ENCODE measurements around the gene MIER2.
"Not testable (repeated sequence)": the region's sequence is repeated elsewhere in the genome, so short reads cannot be mapped to it uniquely, and the experiment has no call there.

The MIER2 gene

DNA sequence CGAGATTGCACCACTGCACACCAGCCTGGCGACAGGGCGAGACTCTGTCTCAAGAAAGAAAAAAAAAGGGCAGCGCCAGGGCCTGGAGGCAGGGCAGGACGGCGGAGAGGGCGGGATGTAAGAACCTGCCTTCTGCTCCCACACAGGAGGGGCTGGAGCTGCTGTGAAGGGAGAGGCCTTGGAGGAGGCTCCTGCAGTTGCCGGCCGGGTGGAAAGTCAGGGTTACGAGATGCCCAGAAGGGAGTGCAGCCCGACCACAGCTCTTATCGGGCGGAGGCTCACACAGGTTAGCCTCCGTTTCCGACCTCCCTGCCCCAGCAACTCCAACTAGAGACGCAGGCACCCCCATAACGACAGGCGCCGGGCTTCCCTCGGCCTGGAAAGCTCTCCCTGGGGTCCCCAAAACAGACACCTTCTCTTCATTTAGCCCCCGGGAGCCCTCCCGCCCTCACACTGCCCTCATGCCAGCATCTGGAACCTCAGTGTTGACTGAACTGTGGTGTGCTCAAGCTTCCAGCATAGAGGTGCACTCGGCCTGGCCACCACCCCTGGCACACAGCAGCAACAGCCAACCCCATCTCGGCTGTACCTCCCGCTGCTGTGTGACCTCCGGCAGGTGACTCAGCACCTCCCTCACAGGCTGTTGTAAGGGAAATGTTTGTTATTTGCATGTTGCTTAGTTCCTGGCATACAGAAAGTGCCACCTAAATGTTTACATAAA lies 54.8 kb downstream of the MIER2 start:
- DNase-seq (ENCODE audit: low read depth in 2 of 2, low spot score in 1 of 2) = no peak

- no peak for DNase-seq (ENCODE audit: low read depth in 2 of 2, low spot score in 1 of 2)
These were observed 55.7 kb downstream of the MIER2 start for GRCh38 chr19:288911-289310.

DNA sequence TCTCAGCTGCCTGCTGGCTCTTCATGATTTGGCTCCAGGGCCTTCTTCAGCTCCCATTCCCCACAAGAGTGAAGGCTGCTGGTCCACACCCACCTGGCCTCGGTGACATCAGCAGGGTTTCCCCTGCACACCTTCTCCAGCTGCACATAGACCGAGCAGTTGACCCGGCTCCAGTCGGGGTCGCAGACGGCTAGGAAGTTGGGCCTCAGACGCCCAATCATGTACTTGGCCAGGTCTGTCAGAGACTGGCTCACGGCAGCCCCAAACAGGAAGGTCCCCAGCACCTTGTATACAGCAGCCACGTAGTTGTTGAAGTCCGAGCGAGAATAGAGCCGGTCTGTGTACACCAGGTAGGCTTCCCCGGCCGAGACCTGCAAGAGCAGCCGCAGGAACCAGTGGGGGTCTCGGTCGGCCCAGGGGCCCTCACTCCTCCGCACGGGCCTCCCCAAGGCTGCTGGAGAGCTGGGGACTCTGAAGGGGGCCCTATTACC lies 57.2 kb downstream of the MIER2 start:
- no peak for DNase-seq (ENCODE audit: low read depth in 2 of 2, low spot score in 1 of 2)

GRCh38 chr19:283395-283794 lies 61.2 kb downstream of the MIER2 start:
- no peak for DNase-seq (ENCODE audit: low read depth in 2 of 2, low spot score in 1 of 2)

GRCh38 chr19:282501-282900 lies 62.1 kb downstream of the MIER2 start:
- no peak for DNase-seq (ENCODE audit: low read depth in 2 of 2, low spot score in 1 of 2)

DNA sequence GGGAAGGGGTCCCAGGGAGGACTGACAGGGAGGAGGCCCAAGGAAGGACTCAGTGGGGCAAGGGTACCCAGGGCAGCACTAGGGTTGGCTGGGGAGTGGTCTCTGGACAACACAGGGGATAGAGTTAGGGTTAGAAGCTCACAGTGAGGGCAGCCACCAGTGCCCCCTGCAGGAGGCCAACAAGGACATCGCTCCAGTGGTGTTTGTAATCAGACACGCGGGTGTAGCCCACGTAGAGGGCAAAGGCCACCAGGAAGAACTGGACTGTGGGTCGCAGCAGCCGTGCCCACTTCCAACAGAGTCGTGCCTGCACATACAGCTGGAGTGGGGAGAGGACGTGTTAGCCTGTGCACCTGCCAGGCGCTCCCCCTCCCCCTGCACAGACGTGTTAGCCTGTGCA lies 62.6 kb downstream of the MIER2 start:
- no peak for DNase-seq (ENCODE audit: low read depth in 2 of 2, low spot score in 1 of 2)

DNA sequence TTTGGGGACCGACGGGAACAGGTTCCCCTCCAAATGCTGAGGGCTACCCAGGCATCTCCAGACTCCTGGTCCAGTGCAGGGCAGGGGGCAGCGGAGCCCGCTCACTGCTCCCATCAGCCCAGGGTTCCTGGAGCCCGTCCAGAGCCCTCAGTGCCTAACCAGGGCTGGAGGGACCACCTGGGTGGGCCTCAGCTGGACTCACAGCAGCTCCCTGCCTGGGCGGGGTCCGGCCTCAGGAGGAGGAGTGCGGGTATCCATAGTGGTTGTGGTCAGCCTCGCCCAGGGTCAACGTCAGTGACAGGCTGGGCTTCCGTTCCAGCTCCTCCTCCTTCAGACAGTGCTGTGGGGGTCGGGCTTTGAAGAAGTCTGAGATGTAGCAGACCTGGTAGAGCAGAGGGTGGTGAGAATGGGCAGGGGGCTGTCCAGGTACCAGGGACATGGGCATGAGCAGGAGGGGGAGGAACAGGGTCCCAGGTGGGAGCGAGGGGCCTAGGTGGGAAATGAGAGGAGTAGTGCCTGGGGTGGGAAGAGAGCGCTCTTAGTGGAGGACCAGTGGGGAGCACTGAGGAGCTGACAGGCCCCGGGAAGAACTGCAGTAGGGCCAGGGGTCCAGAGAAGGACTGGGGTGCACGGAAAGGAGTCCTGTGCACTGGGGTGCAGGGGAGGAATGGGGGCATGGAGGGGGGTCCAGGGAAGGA lies 63.3 kb downstream of the MIER2 start:
- DNase-seq (ENCODE audit: low read depth in 2 of 2, low spot score in 1 of 2) = no peak

GRCh38 chr19:280541-281009 lies 64.0 kb downstream of the MIER2 start:
- no peak for DNase-seq (ENCODE audit: low read depth in 2 of 2, low spot score in 1 of 2)

- DNase-seq (ENCODE audit: low read depth in 2 of 2, low spot score in 1 of 2) = no peak
These were observed 64.9 kb downstream of the MIER2 start for GRCh38 chr19:279656-280055.

DNA sequence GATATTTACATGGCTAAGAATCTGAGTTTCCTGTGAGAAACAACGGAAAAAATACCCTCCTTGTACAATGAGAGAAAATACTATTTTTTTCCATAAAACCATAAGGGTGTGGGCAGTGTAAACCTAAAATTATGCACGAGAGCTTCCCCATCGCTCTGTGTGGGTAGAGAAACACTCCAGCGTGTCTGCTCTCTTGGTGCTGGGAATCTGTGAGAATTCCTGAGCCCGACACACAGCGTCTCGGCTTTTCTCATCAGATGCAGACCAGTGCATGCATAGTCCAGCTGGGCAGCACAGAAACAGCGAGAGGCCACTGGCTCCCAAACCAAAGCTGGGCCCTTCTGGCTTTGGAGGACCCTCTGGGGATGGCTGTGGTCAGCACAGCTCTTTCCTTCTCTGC lies 65.4 kb downstream of the MIER2 start:
- no peak for DNase-seq (ENCODE audit: low read depth in 2 of 2, low spot score in 1 of 2)

GRCh38 chr19:277581-278165 lies 66.9 kb downstream of the MIER2 start:
- no peak for DNase-seq (ENCODE audit: low read depth in 2 of 2, low spot score in 1 of 2)

DNA sequence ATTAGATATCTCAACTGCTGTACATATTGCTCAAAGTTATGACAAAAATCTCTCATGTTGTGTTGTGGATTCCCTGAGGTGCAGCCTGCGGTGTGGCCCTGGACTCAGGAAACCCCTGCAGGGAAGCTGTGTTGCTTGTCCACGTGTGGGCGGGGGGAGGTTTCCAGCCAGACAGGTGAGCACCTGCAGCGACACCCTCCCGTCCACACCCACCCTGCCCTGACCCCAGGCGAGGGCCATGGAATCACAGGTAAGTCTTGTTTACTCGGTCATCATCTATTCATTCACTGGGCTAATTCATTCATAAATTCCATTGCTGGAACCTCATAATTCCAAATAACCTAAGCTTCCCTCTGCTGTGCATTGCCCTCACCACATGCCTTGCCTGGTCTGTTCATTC lies 67.5 kb downstream of the MIER2 start:
- no peak for DNase-seq (ENCODE audit: low read depth in 2 of 2, low spot score in 1 of 2)

- DNase-seq (ENCODE audit: low read depth in 2 of 2, low spot score in 1 of 2) = no peak
These were observed 68.5 kb downstream of the MIER2 start for GRCh38 chr19:275958-276646.

DNA sequence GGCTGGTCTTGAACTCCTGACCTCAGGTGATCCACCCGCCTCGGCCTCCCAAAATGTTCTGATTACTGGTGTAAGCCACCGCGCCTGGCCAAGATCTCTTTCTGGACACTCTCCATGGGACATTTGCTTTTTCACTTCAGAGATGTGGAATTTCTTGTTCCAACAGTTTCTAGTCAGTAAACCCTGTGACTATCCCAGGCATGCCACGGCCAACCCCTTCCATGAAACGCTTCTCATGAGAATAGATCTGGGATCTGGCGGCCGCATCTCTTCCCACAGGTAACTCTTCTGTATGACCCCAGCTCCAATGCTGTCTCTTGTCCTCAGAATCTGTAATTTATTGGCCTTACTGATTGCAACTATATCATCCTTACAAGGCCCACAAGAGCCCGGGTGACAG lies 69.6 kb downstream of the MIER2 start:
- DNase-seq (ENCODE audit: low read depth in 2 of 2, low spot score in 1 of 2) = no peak

DNA sequence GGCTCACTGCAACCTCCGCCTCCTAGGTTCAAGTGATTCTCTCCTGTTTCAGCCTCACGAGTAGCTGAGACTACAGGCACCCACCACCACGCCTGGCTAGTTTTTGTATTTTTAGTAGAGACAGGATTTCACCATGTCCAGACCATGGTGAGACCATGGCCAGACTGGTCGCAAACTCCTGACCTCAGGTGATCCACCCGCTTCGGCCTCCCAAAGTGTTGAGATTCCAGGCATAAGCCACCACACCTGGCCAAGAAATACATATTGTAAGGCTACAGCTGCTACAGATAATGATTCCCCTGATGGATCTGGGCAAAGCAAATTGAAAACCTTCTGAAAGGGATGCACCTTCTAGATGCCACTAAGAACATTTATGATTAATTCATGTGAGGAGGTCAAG lies 71.2 kb downstream of the MIER2 start:
- DNase-seq (ENCODE audit: low read depth in 2 of 2, low spot score in 1 of 2) = no peak

- no peak for DNase-seq (ENCODE audit: low read depth in 2 of 2, low spot score in 1 of 2)
These were observed 72.7 kb downstream of the MIER2 start for GRCh38 chr19:271856-272255.

DNA sequence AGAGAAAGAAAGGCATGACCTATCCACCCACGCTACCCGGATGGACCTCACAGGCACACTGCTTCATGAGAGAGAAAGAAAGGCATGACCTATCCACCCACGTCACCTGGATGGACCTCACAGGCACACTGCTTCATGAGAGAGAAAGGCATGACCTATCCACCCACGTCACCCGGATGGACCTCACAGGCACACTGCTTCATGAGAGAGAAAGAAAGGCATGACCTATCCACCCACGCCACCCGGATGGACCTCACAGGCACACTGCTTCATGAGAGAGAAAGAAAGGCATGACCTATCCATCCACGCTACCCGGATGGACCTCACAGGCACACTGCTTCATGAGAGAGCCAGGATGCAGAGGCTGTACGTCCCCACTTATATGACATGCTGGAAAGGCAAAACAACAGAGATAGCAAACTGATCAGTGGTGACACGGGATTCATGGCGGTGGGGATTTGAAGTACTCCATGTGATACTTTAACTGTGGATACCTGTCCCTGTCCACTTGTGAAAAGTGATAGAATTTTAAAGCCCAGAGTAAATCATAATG lies 73.8 kb downstream of the MIER2 start:
- not testable (repeated sequence) for DNase-seq (ENCODE audit: low read depth in 2 of 2, low spot score in 1 of 2)

- no peak for DNase-seq (ENCODE audit: low read depth in 2 of 2, low spot score in 1 of 2)
These were observed 75.4 kb downstream of the MIER2 start for GRCh38 chr19:269241-269640.

DNA sequence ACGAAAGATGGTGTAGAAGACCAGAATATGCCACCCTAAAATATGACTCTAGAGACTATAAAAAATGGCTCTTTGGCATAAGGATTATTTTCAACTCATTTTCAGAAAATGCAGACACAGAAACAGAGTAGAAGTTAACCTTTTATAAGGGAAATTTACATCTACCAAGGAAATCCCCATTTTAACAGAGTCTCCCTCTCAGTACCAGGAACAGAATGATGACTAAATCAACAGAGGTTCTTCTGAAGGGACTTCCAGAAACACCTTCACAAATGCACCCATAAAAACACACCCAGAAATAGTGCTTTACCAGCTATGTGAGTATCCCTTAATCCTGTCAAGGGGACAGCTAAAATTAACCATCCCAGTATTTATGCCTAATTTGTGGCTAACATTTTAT lies 82.5 kb downstream of the MIER2 start:
- no peak for DNase-seq (ENCODE audit: low read depth in 2 of 2, low spot score in 1 of 2)

DNA sequence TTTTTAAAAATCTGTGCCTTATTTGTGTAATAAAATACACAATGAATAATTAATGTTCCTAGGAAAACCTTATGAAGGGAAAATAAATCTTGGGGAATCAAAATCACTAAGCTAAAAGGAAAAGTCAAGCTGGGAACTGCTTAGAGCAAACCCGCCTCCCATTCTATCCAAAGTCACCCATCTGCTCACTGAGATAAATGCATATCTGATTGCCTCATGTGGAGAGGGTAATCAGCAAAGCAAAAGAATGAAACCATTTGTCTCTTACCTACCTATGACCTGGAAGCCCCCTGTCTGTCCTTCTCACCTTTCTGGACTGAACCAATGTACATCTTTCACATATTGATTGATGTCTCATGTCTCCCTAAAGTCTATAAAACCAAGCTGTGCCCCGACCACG lies 87.8 kb downstream of the MIER2 start:
- not testable (repeated sequence) for DNase-seq (ENCODE audit: low read depth in 2 of 2, low spot score in 1 of 2)

Measured in stimulated activated CD8-positive, alpha-beta memory T cell treated with anti-CD3 and anti-CD28 coated beads, Interleukin-4, amount 100 ng/mL, for 4 hours (primary cell).